Stimulated activated CD8-positive, alpha-beta memory T cell treated with anti-CD3 and anti-CD28 coated beads, Interleukin-4, amount 100 ng/mL, for 4 hours (primary cell): Measurements from ENCODE around the gene HEATR5A.
"Not testable (repeated sequence)": the region's sequence is repeated elsewhere in the genome, so short reads cannot be mapped to it uniquely, and the experiment has no call there.

Experiments used
- DNase-seq, 2 donors: peaks; one replicate each; pipeline ENCODE4 v3.0.0-alpha.2; 2020; ENCODE audit warnings: low read depth in 2 of 2, low spot score in 1 of 2

The HEATR5A gene

DNA sequence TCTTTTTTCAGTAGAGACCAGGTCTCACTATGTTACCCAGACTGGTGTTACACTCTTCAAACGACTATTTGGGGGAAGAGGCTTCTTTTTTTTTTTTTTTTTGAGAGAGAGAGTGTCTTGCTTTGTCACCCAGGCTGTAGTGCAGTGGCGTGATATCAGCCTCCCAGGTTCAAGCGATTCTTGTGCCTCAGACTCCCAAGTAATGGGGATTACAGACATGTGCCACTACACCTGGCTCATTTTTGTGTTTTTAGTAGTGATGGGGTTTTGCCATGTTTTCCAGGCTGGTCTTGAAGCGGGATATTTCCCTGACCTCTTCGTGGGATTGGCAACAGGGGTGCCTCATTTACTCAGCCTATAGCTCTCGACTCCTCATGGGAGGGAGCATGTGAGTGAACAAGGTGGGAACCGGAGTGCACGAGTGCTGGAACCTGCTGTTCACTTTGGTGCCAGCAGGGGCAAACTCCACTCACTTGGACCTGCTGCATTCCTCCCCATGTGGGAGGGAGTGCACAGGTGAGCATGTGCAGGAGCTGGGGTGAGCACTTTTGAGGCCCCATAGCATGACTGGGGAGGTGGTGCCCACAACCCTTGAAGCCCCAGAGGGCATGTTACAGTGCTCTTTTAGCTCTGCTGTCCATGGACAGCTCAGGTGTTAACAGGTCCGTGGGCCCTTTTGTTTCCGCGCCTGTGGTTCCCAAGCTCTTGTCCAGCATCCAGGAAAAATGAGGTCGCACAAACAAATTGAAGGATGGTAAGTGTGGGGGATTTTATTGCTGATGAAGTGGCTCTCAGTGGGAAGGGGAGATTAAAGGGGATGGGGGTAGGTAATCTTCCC lies 133.7 kb downstream of the HEATR5A start:
- no peak for DNase-seq

DNA sequence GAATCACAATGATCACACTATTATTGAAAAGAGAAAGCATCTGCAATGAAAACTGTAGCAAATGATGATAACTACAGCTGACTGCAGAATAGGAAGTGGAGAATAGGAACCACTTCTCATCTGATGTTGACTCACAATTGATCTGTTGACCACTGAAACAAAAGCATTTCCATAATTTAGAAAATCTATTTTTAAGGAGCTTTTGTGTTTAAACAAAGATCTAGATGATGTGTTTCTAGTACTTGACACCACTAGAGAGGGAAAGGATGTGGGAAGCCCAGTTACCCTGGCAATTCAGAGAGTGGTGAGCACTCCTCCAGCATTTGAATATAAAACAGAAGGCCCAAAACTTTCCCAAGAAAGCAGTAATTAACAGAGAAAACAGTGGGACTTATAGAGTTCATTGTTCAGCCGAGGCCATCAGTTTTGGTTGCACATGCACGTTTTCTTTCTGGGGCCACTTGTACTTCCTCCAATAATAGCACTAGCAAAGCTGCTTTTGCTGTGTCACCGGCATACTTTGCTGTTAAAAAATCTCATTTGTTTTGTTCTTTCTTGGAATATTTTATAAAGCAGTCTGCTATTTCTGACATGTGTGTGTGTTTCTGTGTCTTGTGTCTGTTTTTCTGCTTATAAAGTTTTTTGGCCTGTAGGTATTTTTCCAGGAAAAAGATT lies 136.6 kb downstream of the HEATR5A start:
- DNase-seq: no peak

DNA sequence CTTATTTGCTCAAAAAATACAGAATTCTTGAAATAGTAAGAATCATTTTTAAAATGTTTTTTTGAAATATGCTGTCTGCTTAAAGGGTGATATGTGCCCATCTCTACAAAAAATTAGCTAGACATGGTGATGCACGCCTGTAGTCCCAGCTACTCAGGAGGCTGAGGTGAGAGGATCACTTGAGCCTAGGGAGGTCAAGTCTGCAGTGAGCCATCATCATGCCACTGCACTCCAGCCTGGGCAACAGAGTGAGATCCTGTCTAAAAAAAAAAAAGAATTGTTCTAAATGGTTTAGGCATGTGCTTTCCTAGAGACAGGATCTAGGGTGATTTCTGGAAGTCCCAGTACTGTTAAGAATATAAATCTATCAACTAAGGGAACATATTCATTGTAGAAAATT lies 137.2 kb downstream of the HEATR5A start:
- no peak for DNase-seq

DNA sequence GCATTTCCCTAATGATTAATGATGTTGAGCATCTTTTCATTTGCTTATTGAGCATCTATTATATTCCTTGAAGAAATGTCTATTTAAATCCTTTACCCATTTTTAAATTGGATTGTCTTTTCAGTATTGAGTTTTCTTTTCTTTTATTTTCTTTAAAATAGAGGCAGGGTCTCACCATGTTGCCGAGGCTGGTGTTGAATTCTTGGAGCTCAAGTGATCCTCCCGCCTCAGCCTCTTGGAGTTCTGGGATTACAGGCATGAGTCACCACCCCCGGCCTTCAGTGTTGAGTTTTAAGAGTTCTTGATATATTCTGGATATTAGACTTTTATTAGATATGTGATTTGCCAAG lies 139.5 kb downstream of the HEATR5A start:
- DNase-seq: no peak

DNA sequence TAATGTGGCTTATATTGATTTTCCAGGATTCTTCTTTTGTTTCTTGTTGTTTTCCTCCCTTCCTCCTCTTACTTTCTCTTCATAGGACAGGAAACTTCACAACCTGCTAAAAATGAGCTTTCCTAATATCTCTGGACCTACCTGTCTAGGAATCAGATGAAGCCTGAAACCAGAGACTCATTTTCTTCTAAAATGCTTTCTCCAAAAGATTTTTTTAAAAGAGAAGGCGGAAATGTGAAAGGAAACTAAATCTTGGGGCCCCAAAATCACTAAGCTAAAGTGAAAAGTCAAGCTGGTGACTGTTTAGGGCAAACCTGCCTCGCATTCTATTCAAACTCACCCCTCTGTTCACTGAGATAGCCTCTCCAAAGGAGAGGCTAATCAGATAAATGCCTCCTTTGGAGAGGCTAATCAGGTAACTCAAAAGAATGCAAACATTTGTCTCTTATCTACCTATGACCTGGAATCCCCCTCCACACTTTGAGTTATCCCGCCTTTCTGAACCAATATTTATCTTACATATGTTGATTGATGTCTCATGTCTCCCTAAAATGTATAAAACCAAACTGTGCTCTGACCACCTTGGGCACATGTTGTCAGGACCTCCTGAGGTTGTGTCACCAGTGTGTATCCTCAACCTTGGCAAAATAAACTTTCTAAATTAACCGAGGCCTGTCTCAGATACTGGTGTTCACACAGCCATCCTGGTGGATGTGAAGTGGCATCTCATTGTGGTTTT lies 140.0 kb downstream of the HEATR5A start:
- no peak for DNase-seq

DNA sequence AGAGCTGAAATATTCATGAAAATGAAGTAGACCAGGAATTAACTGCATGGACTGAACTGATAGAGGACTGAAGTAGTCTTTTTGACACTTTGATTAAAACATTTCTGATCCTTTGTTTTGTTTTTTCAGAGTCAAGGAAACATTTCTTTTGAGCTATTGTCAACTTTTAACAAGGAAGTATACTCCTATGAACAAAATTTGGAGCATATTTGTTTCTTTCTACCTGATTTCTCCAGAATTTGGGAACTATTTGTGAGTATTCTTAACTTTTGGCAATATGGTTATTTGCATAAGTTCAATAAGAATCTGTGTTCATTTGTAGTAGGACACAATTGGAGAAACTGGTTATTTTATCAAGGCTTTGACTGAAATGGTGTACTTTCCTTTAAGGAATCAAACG lies 141.5 kb downstream of the HEATR5A start:
- no peak for DNase-seq

DNA sequence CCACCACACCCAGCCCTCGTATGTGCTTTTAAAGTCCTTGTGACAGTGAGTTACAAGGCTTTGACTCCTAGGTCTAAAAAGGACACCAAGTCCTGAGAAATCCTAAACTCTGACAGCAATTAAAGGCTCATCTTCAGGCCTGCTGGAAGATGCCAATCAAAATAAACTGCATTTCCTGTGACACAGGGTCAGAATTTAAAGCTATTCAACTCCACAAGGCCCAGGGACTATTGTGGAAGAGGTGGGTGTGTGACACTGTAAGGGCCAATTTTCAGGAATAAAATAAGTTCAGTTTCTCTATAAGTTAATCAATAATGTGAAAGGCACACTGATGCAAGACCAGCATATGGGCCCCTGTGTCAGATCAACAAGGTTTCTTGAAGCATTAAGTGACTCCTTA lies 143.3 kb downstream of the HEATR5A start:
- no peak for DNase-seq

DNA sequence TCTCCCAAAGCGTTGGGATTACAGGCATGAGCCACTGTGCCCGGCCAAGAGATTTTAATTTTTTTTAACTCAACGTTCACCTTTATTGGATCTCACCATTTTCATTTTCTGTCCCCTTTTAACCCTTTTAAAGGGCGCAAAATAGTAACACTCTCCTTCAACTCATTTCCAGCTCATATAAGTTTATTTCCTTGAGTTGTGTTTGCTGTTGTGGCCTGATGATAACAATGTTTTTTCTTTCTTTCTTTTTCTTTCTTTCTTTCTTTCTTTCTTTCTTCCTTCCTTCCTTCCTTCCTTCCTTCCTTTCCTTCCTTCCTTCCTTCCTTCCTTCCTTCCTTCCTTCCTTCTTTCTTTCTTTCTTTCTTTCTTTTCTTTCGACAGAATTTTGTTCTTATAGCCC lies 143.9 kb downstream of the HEATR5A start:
- DNase-seq: not testable (repeated sequence)

DNA sequence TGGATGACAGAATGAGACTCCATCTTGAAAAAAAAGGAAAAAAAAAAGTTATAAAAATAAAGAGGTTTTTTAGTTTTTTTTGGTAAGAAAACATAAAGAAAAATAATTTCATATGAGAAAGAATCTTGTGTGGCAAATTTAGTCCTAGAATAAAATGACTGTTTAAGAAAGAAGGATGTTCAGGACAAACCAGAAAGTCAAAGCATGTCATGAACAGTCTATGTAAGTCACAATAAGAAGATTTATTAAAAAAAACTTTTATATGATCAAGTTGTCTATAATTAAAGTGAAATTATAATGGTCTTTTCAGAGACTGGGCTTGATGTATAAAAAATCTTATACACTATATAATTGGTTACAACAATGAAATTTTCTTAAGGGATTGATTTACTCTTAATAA lies 144.6 kb downstream of the HEATR5A start:
- DNase-seq: no peak

DNA sequence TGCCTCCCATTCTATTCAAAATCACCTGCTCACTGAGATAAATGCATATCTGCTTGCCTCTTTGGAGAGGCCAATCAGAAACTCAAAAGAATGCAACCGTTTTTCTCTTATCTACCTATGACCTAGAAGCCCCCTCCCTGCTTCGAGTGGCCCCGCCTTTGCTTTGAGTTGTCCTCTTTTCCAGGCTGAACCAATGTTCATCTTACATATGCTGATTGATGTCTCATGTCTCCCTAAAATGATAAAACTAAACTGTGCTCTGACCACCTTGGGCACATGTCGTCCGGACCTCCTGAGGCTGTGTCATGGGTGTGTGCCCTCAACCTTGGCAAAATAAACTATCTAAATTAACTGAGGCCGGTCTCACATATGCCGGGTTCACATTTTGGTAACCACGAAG lies 148.7 kb downstream of the HEATR5A start:
- DNase-seq: no peak

DNA sequence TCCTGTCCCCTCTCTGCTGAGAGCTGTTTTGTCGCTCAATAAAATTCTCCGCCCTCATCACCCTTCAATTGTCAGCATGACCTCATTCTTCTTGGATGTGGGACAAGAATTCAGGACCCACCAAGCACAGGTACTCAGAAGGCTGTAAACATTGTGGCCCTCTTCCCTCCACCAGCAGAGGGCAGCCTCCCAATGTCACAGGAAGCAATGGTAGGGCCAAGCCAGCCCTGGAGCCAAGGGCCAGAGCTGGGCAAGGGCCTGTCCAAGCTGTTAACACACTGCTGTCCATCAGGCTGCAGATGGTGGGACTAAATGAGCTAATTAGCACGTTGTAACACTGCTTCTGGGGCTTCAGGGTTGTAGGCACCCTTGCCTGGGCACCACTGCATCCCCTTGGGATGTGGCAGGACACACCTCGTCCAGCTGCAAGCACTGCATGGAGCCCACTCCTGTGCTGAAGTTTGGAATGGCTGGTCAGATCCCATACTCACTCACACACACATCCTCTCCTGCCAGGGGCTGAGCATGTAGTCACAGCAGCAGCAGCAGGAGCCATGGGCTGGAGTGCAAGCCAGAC lies 150.1 kb downstream of the HEATR5A start:
- DNase-seq: no peak

DNA sequence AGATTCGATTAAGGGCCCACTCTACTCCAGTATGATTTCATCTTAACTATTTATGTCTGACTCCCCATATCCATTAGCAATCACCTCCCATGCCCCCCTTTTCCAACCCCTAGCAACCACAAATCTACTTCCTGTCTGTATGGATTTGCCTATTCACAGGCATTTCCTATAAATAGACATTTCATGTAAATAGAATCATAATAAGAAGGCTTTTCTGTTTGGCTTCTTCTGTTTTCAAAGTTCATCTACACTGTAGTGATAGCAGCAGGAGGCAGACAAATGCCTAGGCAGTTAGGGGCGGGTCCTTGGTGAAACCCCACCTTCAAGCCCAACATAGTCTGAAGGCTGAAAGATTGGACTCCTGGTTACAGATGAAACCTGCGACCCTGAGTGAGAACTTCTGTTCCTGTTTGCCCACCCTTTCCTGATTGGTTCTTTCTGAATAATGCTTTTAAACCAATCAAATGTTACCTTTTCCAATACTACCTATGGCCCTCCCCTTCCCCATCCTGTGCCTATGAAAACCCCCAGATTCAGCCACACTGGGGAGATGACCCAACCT lies 150.6 kb downstream of the HEATR5A start:
- DNase-seq: no peak

DNA sequence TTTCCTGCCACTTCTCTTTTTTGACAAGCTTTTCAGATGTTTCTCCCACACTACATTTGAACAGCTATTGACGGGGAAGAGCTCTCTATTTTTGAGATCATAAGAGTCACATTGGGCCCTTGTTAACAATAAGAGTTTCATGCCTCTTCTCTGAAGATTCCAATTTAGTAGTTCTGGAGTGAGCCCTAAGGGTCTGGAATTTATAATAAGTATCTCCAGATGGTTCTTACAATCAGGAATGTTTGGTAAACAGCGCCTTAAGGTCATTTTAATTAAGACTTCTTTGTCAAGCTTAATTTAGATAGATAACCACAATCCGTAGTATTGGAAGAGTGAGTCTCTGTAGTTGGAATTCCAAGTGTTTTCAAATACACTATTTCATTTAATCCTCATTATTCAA lies 152.1 kb downstream of the HEATR5A start:
- DNase-seq: no peak

DNA sequence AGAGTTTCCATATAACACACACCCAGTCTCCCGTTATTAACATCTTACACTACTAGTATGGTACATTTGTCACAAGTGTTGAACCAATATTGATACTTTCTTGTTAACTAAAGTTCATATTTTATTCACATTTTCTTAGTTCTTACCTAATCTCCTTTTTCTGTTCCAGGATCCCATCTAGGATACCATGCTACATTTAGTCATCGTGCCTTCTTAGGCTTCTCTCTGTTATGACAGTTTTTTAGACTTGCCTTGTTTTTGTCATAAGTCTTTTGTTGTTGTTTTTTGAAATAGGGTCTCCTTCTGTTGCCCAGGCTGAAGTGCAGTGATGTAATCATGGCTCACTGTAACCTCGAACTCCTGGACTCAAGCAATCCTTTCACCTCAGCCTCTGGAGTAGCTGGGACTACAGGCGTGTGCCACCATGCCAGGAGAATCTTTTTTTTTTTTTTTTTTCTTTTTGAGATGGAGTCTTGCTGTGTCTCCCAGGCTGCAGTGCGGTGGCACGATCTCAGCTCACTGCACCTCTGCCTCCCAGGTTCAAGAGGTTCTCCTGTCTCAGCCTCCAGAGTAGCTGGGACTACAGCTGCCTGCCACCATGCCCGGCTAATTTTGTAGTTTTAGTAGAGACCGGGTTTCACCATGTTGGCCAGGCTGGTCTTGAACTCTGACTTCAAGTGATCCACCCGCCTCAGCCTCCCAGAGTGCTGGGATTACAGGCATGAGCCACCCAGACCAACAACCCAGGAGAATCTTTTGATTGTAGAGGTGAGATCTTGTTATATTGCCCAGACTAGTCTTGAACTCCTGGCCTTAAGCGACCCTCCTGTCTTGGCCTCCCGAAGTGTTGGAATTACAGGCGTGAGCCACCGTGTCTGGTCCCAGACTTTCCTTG lies 153.7 kb downstream of the HEATR5A start:
- DNase-seq: no peak

DNA sequence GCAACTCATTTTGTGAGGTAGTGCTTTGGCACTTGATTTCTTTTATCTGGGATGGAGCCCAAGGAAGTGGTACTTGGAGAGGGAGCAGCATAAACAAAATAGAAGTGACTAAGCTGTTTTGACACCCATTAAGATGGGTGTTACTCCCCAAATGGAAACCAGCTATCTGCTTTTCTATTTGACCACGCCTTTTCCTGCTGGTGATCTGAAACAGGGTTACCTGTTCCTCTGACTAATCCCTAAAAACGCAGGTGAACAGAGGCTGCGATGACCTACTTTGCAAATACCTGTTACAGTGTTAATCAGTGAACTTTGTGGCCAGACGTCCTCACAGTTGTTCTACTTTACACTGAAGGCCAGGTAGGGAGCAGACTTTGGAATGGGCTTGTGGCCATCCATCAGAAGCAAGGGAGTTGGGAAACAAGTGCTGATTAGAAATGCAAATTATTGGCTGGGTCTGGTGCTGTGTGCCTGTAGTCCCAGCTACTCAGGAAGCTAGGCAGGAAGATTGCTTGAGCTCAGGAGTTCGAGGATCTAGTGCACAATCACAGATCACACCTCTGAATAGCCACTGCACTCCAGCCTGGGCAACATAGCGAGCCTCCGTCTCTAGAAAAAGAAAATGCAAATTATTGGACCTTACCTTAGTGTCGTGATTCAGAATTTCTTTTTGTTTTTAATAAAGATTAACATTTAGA lies 154.5 kb downstream of the HEATR5A start:
- no peak for DNase-seq

DNA sequence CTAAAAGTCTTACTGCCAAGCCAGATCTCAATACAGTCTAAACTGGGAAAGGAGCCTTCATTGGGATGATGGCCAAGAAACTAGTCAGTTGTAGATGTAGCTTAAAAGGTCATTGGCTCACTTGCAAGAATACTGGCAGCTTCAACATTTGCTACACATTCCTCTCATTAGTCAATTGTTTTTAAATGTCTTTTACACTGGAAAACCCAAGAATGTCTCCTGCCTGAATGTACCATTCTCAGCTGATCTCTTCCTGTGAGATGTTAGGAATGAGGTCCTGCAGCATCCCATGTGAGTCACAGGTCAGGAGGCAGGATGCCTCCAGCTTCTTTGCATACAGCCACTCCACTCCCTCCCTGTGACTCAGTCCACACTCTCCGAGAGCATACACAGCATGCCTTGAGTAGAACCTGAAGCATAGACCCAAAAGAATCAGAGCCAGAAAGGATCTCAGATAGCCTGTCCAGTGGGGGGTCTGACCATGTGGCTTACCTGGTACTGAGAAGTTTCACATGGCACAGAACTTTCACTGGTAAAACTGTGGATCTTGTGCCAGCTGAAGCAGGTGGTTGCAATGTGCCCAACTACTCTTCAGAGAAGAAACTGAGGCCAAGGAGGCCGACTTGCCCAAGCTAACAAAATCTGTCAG lies 156.7 kb downstream of the HEATR5A start:
- no peak for DNase-seq

DNA sequence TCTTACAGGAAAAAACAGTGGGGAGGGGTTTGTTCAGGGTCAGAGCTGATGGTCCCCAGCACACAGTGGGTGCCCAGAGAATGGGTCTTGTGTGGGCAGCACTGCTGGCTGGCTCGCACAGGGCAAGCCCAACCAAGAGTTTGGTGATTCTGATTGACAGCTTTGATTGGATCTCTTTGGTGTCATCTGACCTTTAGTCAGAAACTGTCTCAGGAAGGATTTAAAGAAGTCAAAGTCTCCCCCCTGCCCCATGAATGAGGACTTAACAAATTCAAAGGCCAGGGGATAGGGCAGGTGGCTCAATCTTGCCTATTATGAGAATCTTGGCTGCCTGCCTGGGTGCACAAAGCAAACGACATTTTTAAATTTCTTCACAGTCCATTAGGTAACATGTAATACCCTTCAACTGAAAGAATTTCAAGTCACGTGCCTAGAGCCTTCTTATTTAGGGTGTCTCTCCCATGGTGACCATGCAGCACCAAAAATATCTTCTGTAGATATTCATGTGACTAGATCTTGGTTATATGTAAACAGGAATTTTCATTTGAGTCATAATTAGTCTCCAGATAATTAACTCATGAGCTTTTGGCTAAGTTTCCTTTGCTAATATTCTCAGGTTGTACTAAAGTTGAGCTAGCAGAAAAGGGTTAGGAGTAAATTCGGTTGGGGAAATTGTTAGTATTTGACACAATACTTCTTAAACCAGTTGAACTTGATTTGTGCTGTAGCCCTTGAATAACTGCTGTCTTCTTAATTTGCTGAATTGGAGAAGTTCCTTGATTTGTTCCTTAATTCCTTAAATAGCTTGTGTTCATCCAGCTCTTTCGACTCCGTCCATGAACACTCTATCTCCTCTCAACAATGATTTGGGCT lies 158.3 kb downstream of the HEATR5A start:
- DNase-seq: no peak

DNA sequence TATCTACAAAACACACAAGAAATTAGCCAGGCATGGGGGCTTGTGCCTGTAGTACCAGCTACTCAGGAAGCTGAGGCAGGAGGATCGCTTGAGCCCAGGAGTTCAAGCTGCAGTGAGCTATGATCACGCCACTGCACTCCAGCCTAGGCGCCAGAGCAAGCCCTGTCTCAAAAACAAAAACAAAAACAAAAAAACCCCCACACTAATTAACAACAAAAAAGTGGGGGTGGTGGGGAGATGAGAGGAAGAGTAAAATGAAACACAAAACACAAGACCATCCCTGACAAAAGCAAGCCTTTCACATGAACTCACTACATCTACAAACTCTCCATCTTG lies 158.9 kb downstream of the HEATR5A start:
- no peak for DNase-seq

DNA sequence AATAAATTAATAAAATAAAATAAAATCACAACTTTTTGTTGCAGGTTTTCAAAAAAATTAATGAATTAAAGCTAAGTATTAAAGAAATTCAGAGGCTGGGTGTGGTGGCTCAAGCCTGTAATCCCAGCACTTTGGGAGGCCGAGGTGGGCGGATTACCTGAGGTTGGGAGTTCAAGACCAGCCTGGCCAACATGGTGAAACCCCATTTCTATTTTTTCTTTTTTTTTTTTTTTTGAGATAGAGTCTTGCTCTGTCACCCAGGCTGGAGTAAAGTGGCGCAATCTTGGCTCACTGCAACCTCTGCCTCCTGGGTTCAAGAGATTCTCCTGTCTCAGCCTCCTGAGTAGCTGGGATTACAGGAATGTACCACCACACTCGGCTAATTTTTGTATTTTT lies 161.3 kb downstream of the HEATR5A start:
- not testable (repeated sequence) for DNase-seq
